HepG2 (cell line): ENCODE data around the gene PTPN2. TPM values are rescaled to one million over a fixed set of nuclear protein-coding genes. Genes with fewer than 3 reads are reported as not detected.

Experiments
- ADNP ChIP-seq: sonication (generic); formaldehyde crosslinking; IDR thresholded peaks from 2 replicates; pipeline ENCODE4 v1.4.0; 2020; ENCODE audit warnings: missing genetic modification reagents
- HNF4A ChIP-seq: sonication (generic); formaldehyde crosslinking; IDR thresholded peaks from 2 replicates; pipeline ENCODE4 v1.4.0; 2020; ENCODE audit warnings: missing genetic modification reagents
- HNRNPL ChIP-seq: fragments of 200-400 bp; formaldehyde crosslinking; IDR thresholded peaks from 2 replicates; pipeline ENCODE4 v1.6.1; 2017; ENCODE audit warnings: mild to moderate bottlenecking, low read depth, low read length
- MAFF ChIP-seq: IDR thresholded peaks from 2 replicates; pipeline ENCODE4 v1.6.1; 2011; ENCODE audit warnings: low read depth, low read length, improper control_type of control experiment
- NONO ChIP-seq, 2 experiments: fragments of 450-650 bp in 1 of 2; sonication (generic) in 1 of 2; formaldehyde crosslinking in 1 of 2; IDR thresholded peaks in 1 of 2; conservative IDR thresholded peaks in 1 of 2; 2 replicates each; pipeline versions ENCODE4 v1.6.1 to v1.8.0; 2017 to 2022; ENCODE audit warnings: mild to moderate bottlenecking in 1 of 2, missing genetic modification reagents in 1 of 2, moderate library complexity in 1 of 2
- POLR2AphosphoS5 ChIP-seq: IDR thresholded peaks from 2 replicates; pipeline ENCODE4 v1.6.1; 2012; ENCODE audit warnings: low read depth, low read length
- RBAK ChIP-seq: sonication (generic); formaldehyde crosslinking; IDR thresholded peaks from 2 replicates; pipeline ENCODE4 v1.5.1; 2020; ENCODE audit warnings: mild to moderate bottlenecking, missing genetic modification reagents
- SMC3 ChIP-seq: IDR thresholded peaks from 2 replicates; pipeline ENCODE4 v1.6.1; 2011; ENCODE audit warnings: low read length, improper control_type of control experiment
- ZNF329 ChIP-seq: sonication (generic); formaldehyde crosslinking; IDR thresholded peaks from 2 replicates; pipeline ENCODE4 v1.9.0; 2021; ENCODE audit warnings: low read depth, mild to moderate bottlenecking, missing genetic modification reagents
- ZNF530 ChIP-seq: sonication (generic); formaldehyde crosslinking; IDR thresholded peaks from 2 replicates; pipeline ENCODE4 v1.5.0; 2020; ENCODE audit warnings: low read depth, mild to moderate bottlenecking, missing genetic modification reagents
- ZNF564 ChIP-seq: sonication (generic); formaldehyde crosslinking; IDR thresholded peaks from 2 replicates; pipeline ENCODE4 v1.8.1; 2023; ENCODE audit warnings: mild to moderate bottlenecking, missing genetic modification reagents
- polyA plus RNA-seq, 8 experiments: library from polyadenylated mRNA; depleted of rRNA in 3 of 8; stranded (reverse) in 7 of 8; unstranded in 1 of 8; fragments of >200 nt; fragmentation: Illumina TruSeq in 4 of 8; extraction: Trizol in 4 of 8; gene quantifications; 2 replicates each; pipeline versions ENCODE4 v1.2.1 to v1.2.3, GENCODE V29; 2011 to 2016; ENCODE audit warnings: low read depth in 4 of 8, missing spikeins in 1 of 8, mixed read lengths in 1 of 8; ENCODE audit not compliant: insufficient read depth in 1 of 8
- total RNA-seq, 5 experiments: library from RNA; depleted of rRNA; stranded (reverse); fragments of >200 nt; fragmentation: Illumina TruSeq; extraction: Trizol; gene quantifications; 2 replicates each; pipeline ENCODE4 v1.2.3, GENCODE V29; 2016; ENCODE audit warnings: low read depth in 1 of 5
- TF ChIP-seq, protein P1 (sequence below): sonication (generic); formaldehyde crosslinking; IDR thresholded peaks from 2 replicates; pipeline ENCODE4 v1.4.0; 2020; ENCODE audit warnings: missing genetic modification reagents
- TF ChIP-seq, protein P2 (sequence below): sonication (generic); formaldehyde crosslinking; IDR thresholded peaks from 2 replicates; pipeline ENCODE4 v1.8.1; 2023; ENCODE audit warnings: mild to moderate bottlenecking, moderate library complexity, missing genetic modification reagents
- TF ChIP-seq, protein P3 (sequence below): sonication (generic); formaldehyde crosslinking; IDR thresholded peaks from 2 replicates; pipeline ENCODE4 v1.4.0; 2020; ENCODE audit warnings: mild to moderate bottlenecking, missing genetic modification reagents
- TF ChIP-seq, protein P4 (sequence below): sonication (generic); formaldehyde crosslinking; IDR thresholded peaks from 2 replicates; pipeline ENCODE4 v1.5.0; 2020; ENCODE audit warnings: mild to moderate bottlenecking, missing genetic modification reagents
- TF ChIP-seq, protein P5 (sequence below): sonication (generic); formaldehyde crosslinking; conservative IDR thresholded peaks from 2 replicates; pipeline ENCODE4 v1.4.0; 2020; ENCODE audit warnings: missing genetic modification reagents

Gene PTPN2
- total and polyA plus RNA-seq, 2 of the 13 experiments (the other 11 are each of a cell fraction or from before 2014, with no cell fraction given), result 24.9 to 41.5 TPM

DNA sequence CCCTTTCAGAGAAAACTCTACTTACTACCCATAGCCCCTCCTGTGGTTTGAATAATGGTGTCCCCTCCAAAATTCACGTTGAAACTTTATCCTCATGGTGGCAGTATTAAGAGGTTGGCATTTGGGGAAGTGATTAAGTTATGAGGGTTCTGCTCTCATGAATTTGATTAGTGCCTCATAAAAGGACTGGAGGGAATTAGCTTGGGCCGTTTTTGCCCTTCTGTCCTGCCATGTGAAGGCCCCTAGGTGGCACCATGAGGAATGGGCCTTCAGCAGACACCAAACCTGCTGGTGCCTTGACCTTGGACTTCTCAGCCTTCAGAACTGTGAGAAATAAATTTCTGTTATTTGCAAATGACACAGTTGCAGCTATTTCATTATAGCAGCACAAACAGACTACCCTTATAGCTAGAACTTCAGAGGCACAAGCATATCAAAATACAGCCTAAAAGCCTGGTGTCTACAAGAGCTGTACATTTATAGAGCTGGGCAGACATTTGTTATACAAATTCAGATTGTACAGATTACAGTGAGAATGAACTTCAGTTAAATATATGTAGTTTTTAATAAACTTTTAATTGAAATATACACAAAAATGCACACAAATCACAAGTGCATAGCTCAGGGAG is 2.6 kb upstream of the PTPN2 start (continued):
- TF ChIP-seq, protein P1, sequence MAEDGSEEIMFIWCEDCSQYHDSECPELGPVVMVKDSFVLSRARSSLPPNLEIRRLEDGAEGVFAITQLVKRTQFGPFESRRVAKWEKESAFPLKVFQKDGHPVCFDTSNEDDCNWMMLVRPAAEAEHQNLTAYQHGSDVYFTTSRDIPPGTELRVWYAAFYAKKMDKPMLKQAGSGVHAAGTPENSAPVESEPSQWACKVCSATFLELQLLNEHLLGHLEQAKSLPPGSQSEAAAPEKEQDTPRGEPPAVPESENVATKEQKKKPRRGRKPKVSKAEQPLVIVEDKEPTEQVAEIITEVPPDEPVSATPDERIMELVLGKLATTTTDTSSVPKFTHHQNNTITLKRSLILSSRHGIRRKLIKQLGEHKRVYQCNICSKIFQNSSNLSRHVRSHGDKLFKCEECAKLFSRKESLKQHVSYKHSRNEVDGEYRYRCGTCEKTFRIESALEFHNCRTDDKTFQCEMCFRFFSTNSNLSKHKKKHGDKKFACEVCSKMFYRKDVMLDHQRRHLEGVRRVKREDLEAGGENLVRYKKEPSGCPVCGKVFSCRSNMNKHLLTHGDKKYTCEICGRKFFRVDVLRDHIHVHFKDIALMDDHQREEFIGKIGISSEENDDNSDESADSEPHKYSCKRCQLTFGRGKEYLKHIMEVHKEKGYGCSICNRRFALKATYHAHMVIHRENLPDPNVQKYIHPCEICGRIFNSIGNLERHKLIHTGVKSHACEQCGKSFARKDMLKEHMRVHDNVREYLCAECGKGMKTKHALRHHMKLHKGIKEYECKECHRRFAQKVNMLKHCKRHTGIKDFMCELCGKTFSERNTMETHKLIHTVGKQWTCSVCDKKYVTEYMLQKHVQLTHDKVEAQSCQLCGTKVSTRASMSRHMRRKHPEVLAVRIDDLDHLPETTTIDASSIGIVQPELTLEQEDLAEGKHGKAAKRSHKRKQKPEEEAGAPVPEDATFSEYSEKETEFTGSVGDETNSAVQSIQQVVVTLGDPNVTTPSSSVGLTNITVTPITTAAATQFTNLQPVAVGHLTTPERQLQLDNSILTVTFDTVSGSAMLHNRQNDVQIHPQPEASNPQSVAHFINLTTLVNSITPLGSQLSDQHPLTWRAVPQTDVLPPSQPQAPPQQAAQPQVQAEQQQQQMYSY (CRISPR knock-in tag), result no peak
- TF ChIP-seq, protein P2, sequence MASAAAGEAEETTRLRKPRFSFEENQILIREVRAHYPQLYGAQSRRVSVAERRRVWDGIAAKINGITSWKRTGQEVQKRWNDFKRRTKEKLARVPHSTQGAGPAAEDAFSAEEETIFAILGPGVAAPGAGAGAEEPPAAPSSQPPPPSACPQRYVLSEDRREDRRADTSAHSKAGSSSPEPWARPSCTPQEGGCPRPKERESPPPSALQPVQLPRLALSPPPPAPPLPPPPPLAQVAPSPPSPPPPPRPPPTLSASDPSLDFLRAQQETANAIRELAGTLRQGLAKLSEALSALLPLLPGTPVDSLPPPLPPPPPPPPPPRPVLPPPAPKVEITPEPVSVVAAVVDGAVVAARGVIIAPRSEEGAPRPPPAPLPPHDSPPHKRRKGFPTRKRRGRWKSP (CRISPR knock-in tag), result no peak
- peak; percentile 99 for TF ChIP-seq ZNF564
- TF ChIP-seq SMC3, result 0 out of 2 replicates have a peak, but pooled peaks have one; percentile 15
- TF ChIP-seq HNRNPL, result no peak
- TF ChIP-seq, protein P3, sequence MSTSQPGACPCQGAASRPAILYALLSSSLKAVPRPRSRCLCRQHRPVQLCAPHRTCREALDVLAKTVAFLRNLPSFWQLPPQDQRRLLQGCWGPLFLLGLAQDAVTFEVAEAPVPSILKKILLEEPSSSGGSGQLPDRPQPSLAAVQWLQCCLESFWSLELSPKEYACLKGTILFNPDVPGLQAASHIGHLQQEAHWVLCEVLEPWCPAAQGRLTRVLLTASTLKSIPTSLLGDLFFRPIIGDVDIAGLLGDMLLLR, result no peak
- no peak for TF ChIP-seq NONO (IDR thresholded peaks at IDR 0.05)
- no peak for TF ChIP-seq NONO (CRISPR knock-in tag; conservative IDR thresholded peaks at IDR 0.05)
- TF ChIP-seq RBAK (CRISPR knock-in tag), result no peak
- no peak for TF ChIP-seq MAFF
- TF ChIP-seq, protein P4, sequence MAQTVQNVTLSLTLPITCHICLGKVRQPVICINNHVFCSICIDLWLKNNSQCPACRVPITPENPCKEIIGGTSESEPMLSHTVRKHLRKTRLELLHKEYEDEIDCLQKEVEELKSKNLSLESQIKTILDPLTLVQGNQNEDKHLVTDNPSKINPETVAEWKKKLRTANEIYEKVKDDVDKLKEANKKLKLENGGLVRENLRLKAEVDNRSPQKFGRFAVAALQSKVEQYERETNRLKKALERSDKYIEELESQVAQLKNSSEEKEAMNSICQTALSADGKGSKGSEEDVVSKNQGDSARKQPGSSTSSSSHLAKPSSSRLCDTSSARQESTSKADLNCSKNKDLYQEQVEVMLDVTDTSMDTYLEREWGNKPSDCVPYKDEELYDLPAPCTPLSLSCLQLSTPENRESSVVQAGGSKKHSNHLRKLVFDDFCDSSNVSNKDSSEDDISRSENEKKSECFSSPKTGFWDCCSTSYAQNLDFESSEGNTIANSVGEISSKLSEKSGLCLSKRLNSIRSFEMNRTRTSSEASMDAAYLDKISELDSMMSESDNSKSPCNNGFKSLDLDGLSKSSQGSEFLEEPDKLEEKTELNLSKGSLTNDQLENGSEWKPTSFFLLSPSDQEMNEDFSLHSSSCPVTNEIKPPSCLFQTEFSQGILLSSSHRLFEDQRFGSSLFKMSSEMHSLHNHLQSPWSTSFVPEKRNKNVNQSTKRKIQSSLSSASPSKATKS, result no peak
- TF ChIP-seq ZNF329, result no peak
- 0 out of 2 replicates have a peak, but pooled peaks have one; percentile 27 for TF ChIP-seq HNF4A (CRISPR knock-in tag)
- no peak for TF ChIP-seq POLR2AphosphoS5
- no peak for TF ChIP-seq ZNF530 (CRISPR knock-in tag)
- TF ChIP-seq ADNP (CRISPR knock-in tag), result no peak
- TF ChIP-seq, protein P5, sequence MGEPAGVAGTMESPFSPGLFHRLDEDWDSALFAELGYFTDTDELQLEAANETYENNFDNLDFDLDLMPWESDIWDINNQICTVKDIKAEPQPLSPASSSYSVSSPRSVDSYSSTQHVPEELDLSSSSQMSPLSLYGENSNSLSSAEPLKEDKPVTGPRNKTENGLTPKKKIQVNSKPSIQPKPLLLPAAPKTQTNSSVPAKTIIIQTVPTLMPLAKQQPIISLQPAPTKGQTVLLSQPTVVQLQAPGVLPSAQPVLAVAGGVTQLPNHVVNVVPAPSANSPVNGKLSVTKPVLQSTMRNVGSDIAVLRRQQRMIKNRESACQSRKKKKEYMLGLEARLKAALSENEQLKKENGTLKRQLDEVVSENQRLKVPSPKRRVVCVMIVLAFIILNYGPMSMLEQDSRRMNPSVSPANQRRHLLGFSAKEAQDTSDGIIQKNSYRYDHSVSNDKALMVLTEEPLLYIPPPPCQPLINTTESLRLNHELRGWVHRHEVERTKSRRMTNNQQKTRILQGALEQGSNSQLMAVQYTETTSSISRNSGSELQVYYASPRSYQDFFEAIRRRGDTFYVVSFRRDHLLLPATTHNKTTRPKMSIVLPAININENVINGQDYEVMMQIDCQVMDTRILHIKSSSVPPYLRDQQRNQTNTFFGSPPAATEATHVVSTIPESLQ (CRISPR knock-in tag), result no peak
